ENCODE results near the gene ARNT2.

The ARNT2 gene

GRCh38 chr15:80489030-80489594 is 84.9 kb downstream of the ARNT2 start:
- in situ Hi-C loops (cut with MboI; ENCODE audit: low sequenced_read_pairs, unreplicated experiment): no loop called here
- TF ChIP-seq, protein P1, sequence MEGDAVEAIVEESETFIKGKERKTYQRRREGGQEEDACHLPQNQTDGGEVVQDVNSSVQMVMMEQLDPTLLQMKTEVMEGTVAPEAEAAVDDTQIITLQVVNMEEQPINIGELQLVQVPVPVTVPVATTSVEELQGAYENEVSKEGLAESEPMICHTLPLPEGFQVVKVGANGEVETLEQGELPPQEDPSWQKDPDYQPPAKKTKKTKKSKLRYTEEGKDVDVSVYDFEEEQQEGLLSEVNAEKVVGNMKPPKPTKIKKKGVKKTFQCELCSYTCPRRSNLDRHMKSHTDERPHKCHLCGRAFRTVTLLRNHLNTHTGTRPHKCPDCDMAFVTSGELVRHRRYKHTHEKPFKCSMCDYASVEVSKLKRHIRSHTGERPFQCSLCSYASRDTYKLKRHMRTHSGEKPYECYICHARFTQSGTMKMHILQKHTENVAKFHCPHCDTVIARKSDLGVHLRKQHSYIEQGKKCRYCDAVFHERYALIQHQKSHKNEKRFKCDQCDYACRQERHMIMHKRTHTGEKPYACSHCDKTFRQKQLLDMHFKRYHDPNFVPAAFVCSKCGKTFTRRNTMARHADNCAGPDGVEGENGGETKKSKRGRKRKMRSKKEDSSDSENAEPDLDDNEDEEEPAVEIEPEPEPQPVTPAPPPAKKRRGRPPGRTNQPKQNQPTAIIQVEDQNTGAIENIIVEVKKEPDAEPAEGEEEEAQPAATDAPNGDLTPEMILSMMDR (IDR thresholded peaks at IDR 0.05; ENCODE audit: borderline replicate concordance, control extremely low read depth, extremely low read depth, insufficient read depth, missing control alignments): no peak
- DNase-seq (ENCODE audit: low spot score): no peak

- TF ChIP-seq, protein P1 (IDR thresholded peaks at IDR 0.05; ENCODE audit: borderline replicate concordance, control extremely low read depth, extremely low read depth, insufficient read depth, missing control alignments): no peak
- DNase-seq (ENCODE audit: low spot score): no peak
- in situ Hi-C loops (cut with MboI; ENCODE audit: low sequenced_read_pairs, unreplicated experiment): no loop called here
Measured at GRCh38 chr15:80490431-80490990, 86.3 kb downstream of the ARNT2 start.

- DNase-seq (ENCODE audit: low spot score): no peak
- in situ Hi-C loops (cut with MboI; ENCODE audit: low sequenced_read_pairs, unreplicated experiment): no loop called here
- TF ChIP-seq, protein P1 (IDR thresholded peaks at IDR 0.05; ENCODE audit: borderline replicate concordance, control extremely low read depth, extremely low read depth, insufficient read depth, missing control alignments): no peak
Measured at GRCh38 chr15:80491163-80491847, 87.1 kb downstream of the ARNT2 start.

GRCh38 chr15:80492409-80492808 is 88.2 kb downstream of the ARNT2 start:
- in situ Hi-C loops (cut with MboI; ENCODE audit: low sequenced_read_pairs, unreplicated experiment): no loop called here

GRCh38 chr15:80492874-80493273 is 88.7 kb downstream of the ARNT2 start:
- DNase-seq (ENCODE audit: low spot score): no peak
- in situ Hi-C loops (cut with MboI; ENCODE audit: low sequenced_read_pairs, unreplicated experiment): no loop called here
- TF ChIP-seq, protein P1 (IDR thresholded peaks at IDR 0.05; ENCODE audit: borderline replicate concordance, control extremely low read depth, extremely low read depth, insufficient read depth, missing control alignments): no peak

More at GRCh38 chr15:80492409-80492808, 88.2 kb downstream of the ARNT2 start:
- no peak for DNase-seq (ENCODE audit: low spot score)
- TF ChIP-seq, protein P1 (IDR thresholded peaks at IDR 0.05; ENCODE audit: borderline replicate concordance, control extremely low read depth, extremely low read depth, insufficient read depth, missing control alignments): no peak

- TF ChIP-seq, protein P1 (IDR thresholded peaks at IDR 0.05; ENCODE audit: borderline replicate concordance, control extremely low read depth, extremely low read depth, insufficient read depth, missing control alignments): no peak
- in situ Hi-C loops (cut with MboI; ENCODE audit: low sequenced_read_pairs, unreplicated experiment): no loop called here
- no peak for DNase-seq (ENCODE audit: low spot score)
Measured at GRCh38 chr15:80494351-80494751, 90.2 kb downstream of the ARNT2 start.

All from GM13976 (cell line).